ENCODE results near the gene LTBP3.

The LTBP3 gene

GRCh38 chr11:65580756-65581155 is 22.6 kb upstream of the LTBP3 start:
- H3K27me3 Mint-ChIP-seq: no peaks in the 10 kb centered on the region
- peak overlapping the region; percentile 88 for H3K27ac Mint-ChIP-seq (ENCODE audit: low read depth)
- H3K4me3 Mint-ChIP-seq: no peak overlapping the region
- no peak for ATAC-seq (replicated peaks; ENCODE audit: extremely low read depth, poor library complexity, severe bottlenecking)
- peaks cover 26% of the 10 kb centered on the region for H3K36me3 Mint-ChIP-seq (ENCODE audit: insufficient read depth)
- no peaks in the 10 kb centered on the region for H3K9me3 Mint-ChIP-seq
- peaks cover 50% of the 10 kb centered on the region for H3K4me1 Mint-ChIP-seq
- no peak for DNase-seq (ENCODE audit: low spot score in 2 of 2)

- peaks cover 55% of the 10 kb centered on the region for H3K4me1 Mint-ChIP-seq
- no peak for DNase-seq (ENCODE audit: low spot score in 2 of 2)
- no peaks in the 10 kb centered on the region for H3K9me3 Mint-ChIP-seq
- no peak for ATAC-seq (replicated peaks; ENCODE audit: extremely low read depth, poor library complexity, severe bottlenecking)
- H3K27me3 Mint-ChIP-seq: no peaks in the 10 kb centered on the region
- peaks cover 30% of the 10 kb centered on the region for H3K36me3 Mint-ChIP-seq (ENCODE audit: insufficient read depth)
- H3K4me3 Mint-ChIP-seq: no peak overlapping the region
- H3K27ac Mint-ChIP-seq (ENCODE audit: low read depth): peak overlapping the region; percentile 88
Observed at GRCh38 chr11:65580031-65580692, 22.0 kb upstream of the LTBP3 start.

DNA sequence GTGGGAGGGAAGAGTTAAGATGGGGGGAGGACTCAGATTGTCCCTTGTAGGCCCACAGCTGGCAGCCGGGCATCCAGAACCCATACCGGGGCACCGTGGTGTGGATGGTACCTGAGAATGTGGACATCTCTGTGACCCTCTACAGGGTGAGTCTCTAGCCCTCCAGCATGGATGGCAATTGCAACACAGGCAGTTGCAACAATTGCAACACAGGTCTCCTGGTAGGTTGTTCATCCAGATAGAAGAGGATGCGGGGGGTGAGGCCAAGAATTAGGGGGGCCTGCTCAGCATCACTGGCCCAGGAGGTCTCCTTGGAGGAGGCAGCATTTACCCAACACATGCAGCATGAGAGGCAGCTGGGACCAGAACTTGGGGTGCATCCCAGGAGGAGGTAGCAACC is 21.1 kb upstream of the LTBP3 start:
- Mint-ChIP-seq H3K9me3 (no peaks in the 10 kb centered on the region), H3K4me1 (peaks cover 59% of the 10 kb centered on the region), H3K27me3 (no peaks in the 10 kb centered on the region), H3K27ac (ENCODE audit: low read depth) (no peak overlapping the region), H3K4me3 (no peak overlapping the region), H3K36me3 (ENCODE audit: insufficient read depth) (peaks cover 36% of the 10 kb centered on the region)
- DNase-seq (ENCODE audit: low spot score in 2 of 2) (no peak), ATAC-seq (replicated peaks; ENCODE audit: extremely low read depth, poor library complexity, severe bottlenecking) (no peak)

GRCh38 chr11:65578667-65579066 is 20.5 kb upstream of the LTBP3 start:
- H3K27ac Mint-ChIP-seq (ENCODE audit: low read depth): peak overlapping the region; percentile 39
- H3K36me3 Mint-ChIP-seq (ENCODE audit: insufficient read depth): peaks cover 35% of the 10 kb centered on the region
- peaks cover 59% of the 10 kb centered on the region for H3K4me1 Mint-ChIP-seq
- DNase-seq (ENCODE audit: low spot score in 2 of 2) (no peak), ATAC-seq (replicated peaks; ENCODE audit: extremely low read depth, poor library complexity, severe bottlenecking) (no peak)
- H3K9me3 Mint-ChIP-seq: no peaks in the 10 kb centered on the region
- H3K27me3 Mint-ChIP-seq: no peaks in the 10 kb centered on the region
- peak overlapping the region; percentile 97 for H3K4me3 Mint-ChIP-seq

- Mint-ChIP-seq H3K27ac (ENCODE audit: low read depth) (peak overlapping the region; percentile 39), H3K36me3 (ENCODE audit: insufficient read depth) (peaks cover 36% of the 10 kb centered on the region), H3K4me1 (peaks cover 61% of the 10 kb centered on the region), H3K9me3 (no peaks in the 10 kb centered on the region), H3K27me3 (no peaks in the 10 kb centered on the region), H3K4me3 (peak overlapping the region; percentile 97)
- ATAC-seq (replicated peaks; ENCODE audit: extremely low read depth, poor library complexity, severe bottlenecking) (no peak), DNase-seq (ENCODE audit: low spot score in 2 of 2) (no peak)
Observed at GRCh38 chr11:65578134-65578533, 20.0 kb upstream of the LTBP3 start.

DNA sequence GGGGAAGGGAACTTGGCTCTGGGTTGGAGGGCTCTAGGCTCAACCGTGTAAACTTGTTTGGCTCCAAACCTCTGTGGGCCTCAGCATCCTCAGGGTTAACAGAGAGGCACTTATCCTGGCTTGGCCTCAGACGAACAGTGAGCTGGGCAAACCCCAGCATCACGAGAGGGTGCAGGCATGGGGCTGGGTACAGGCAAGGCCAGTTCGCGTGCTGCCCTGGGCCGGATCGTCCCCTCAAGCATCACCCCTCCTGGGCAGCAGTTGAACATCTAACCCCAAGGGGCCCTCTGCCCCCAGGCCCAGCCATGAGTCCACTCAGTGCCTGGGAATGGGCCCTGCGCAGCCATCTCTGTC is 19.6 kb upstream of the LTBP3 start:
- H3K27ac Mint-ChIP-seq (ENCODE audit: low read depth): peak overlapping the region; percentile 39
- peak overlapping the region; percentile 97 for H3K4me3 Mint-ChIP-seq
- DNase-seq (ENCODE audit: low spot score in 2 of 2) (no peak), ATAC-seq (replicated peaks; ENCODE audit: extremely low read depth, poor library complexity, severe bottlenecking) (no peak)
- H3K4me1 Mint-ChIP-seq: peaks cover 61% of the 10 kb centered on the region
- no peaks in the 10 kb centered on the region for H3K27me3 Mint-ChIP-seq
- H3K9me3 Mint-ChIP-seq: no peaks in the 10 kb centered on the region
- peaks cover 37% of the 10 kb centered on the region for H3K36me3 Mint-ChIP-seq (ENCODE audit: insufficient read depth)

DNA sequence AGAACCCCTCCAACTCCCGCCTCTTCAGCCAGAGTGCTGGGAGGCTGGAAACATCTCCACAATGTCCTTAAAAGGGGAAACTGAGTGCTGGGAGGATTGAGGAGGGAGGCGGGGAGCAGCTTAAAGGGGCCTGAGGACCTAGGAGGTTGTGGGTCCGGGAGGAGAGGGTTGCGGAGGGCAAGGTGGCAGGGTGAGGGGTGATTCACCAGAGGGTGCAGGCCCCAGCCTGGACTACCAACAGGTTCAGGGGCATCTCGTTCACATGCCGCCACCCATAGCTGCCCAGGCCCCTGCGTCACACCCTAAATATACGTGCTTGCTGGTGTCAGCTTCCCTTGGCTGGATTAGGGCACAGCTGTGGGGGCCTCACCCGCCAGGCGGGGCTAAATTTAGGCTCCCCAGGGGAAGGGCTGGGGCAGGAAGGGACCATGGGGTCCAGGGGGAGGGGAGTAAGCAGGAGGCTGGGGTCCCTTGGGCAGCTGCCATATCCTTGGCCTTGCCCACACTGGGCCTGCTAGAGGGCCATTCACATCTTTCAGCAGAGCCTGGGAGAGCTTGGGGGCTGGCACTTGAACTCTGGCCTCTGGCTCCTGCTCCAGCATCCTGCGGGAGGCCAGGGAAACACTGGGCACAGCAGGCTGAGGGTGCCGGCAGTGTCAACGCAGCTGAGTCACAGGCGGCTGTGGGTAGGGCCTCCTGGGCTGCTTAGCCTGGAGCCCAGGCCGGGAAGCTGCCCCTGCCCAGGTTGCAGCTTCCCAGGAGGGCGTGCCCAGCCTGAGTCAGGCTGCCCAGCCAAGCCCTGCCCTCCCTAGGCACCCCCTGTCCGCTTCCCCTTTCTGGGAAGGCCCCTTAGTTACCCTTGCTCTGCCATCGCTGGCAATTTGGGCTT is 19.0 kb upstream of the LTBP3 start:
- Mint-ChIP-seq H3K4me1 (peaks cover 59% of the 10 kb centered on the region), H3K27me3 (no peaks in the 10 kb centered on the region), H3K4me3 (peak overlapping the region; percentile 97), H3K27ac (ENCODE audit: low read depth) (peak overlapping the region; percentile 57), H3K36me3 (ENCODE audit: insufficient read depth) (peaks cover 40% of the 10 kb centered on the region), H3K9me3 (no peaks in the 10 kb centered on the region)
- ATAC-seq (replicated peaks; ENCODE audit: extremely low read depth, poor library complexity, severe bottlenecking) (no peak), DNase-seq (ENCODE audit: low spot score in 2 of 2) (peak in 1 of 2 donors; percentile 18)

- peak overlapping the region; percentile 97 for H3K4me3 Mint-ChIP-seq
- no peaks in the 10 kb centered on the region for H3K27me3 Mint-ChIP-seq
- peaks cover 42% of the 10 kb centered on the region for H3K36me3 Mint-ChIP-seq (ENCODE audit: insufficient read depth)
- no peaks in the 10 kb centered on the region for H3K9me3 Mint-ChIP-seq
- H3K27ac Mint-ChIP-seq (ENCODE audit: low read depth): peak overlapping the region; percentile 57
- DNase-seq (ENCODE audit: low spot score in 2 of 2) (no peak), ATAC-seq (replicated peaks; ENCODE audit: extremely low read depth, poor library complexity, severe bottlenecking) (no peak)
- H3K4me1 Mint-ChIP-seq: peaks cover 60% of the 10 kb centered on the region
Observed at GRCh38 chr11:65576232-65576866, 18.2 kb upstream of the LTBP3 start.

GRCh38 chr11:65575568-65576231 is 17.5 kb upstream of the LTBP3 start, which contains the start of gene EHBP1L1:
TSS of gene EHBP1L1 (plus strand) at chr11:65576053. CDS start at chr11:65576303, 250 bp downstream.
- H3K4me3 Mint-ChIP-seq: peak within 1 kb of the TSS; percentile 97
- H3K4me1 Mint-ChIP-seq: peaks cover 67% of the 10 kb centered on the region
- DNase-seq (ENCODE audit: low spot score in 2 of 2): peak; percentile 45 to 47
- H3K36me3 Mint-ChIP-seq (ENCODE audit: insufficient read depth): peaks cover 36% of the 10 kb centered on the region
- H3K9me3 Mint-ChIP-seq: no peaks in the 10 kb centered on the region
- H3K27ac Mint-ChIP-seq (ENCODE audit: low read depth): peak within 1 kb of the TSS; percentile 99
- peak; percentile 29 for ATAC-seq (replicated peaks; ENCODE audit: extremely low read depth, poor library complexity, severe bottlenecking)
- no peaks in the 10 kb centered on the region for H3K27me3 Mint-ChIP-seq

DNA sequence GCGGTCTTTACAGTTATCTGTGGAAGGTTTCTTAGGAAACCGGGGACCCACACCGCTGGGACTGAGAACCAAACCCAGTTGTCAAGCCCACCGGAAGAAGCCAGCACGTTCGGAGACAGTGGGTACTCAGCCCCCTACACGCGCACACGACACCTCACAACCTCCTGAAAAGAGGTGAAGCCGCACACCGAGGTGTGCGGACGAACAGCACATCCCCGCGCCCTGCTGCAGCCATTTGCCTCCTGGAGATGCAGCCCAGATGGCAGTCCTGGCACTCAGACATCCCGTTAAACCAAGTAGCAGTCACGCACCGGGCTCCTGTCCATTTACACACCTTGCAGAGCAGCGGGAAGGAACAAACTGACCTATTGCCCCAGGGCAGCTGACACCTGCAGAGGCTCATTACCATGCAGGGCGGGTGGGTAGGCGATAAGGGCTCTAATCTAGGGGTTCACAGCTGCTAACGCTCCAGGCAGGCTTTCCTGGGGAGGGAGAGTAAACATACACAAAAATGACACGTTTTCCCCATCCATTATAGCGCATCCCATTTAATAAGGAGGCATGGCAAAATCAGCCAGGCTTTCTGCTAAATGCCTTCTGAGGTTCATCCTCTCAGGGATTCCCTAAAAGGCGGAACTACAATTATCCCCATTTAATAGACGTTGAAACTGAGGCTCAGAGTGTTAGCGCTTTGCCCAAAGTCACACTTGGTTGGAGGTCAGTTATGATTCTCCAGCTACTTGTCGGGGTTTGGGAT is 16.8 kb upstream of the LTBP3 start:
- Mint-ChIP-seq H3K4me3 (peak overlapping the region; percentile 97), H3K27me3 (no peaks in the 10 kb centered on the region), H3K27ac (ENCODE audit: low read depth) (peak overlapping the region; percentile 99), H3K9me3 (no peaks in the 10 kb centered on the region), H3K36me3 (ENCODE audit: insufficient read depth) (peaks cover 38% of the 10 kb centered on the region), H3K4me1 (peaks cover 73% of the 10 kb centered on the region)
- DNase-seq (ENCODE audit: low spot score in 2 of 2): no peak
- peak; percentile 9 for ATAC-seq (replicated peaks; ENCODE audit: extremely low read depth, poor library complexity, severe bottlenecking)

DNA sequence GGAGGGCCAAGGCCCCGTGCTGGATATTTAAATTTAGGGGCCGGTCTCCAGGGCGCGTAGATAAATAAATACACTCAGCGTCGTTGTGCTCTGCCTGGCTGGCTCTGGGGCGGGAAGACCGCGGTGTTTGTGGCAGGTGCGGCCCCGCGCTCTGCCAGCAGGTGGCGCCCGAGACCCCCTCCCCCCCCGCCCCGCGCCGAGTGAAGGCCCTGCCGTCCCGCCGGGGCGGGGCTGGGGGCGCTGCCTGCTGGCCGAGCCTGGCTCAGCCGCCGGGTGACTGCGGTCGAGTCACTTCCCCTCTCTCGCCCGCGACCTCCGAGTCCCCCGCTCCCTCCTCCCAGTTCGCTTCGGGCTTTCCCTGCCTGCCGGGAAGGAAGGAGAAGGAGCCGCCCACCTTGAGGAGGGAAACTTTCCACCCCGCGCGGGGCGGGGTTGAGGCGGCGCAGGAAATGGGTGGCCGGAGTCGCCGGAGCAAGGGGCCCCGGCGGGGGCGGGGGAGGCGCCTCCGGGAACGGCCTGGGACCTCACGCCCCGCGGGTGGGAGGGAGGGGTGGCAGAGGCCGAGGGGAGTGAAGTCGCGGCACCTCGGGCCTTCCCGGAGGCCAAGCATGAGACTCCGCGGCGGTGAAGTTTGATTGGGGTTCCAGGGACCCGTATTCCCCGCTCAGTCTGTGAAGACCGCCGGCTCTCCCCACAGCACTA is 16.1 kb upstream of the LTBP3 start:
- no peaks in the 10 kb centered on the region for H3K9me3 Mint-ChIP-seq
- peaks cover 76% of the 10 kb centered on the region for H3K4me1 Mint-ChIP-seq
- H3K4me3 Mint-ChIP-seq: peak overlapping the region; percentile 97
- peaks cover 38% of the 10 kb centered on the region for H3K36me3 Mint-ChIP-seq (ENCODE audit: insufficient read depth)
- peak; percentile 29 for ATAC-seq (replicated peaks; ENCODE audit: extremely low read depth, poor library complexity, severe bottlenecking)
- DNase-seq (ENCODE audit: low spot score in 2 of 2): peak; percentile 64 to 78
- H3K27ac Mint-ChIP-seq (ENCODE audit: low read depth): peak overlapping the region; percentile 99
- H3K27me3 Mint-ChIP-seq: no peaks in the 10 kb centered on the region
